ENCODE data around the gene HERC3. TPM values are rescaled to one million over a fixed set of nuclear protein-coding genes. Genes with fewer than 3 reads are reported as not detected.

Gene HERC3
- total and polyA plus RNA-seq, 2 experiments from 2014 or later = 2.2 to 2.4 TPM

DNA sequence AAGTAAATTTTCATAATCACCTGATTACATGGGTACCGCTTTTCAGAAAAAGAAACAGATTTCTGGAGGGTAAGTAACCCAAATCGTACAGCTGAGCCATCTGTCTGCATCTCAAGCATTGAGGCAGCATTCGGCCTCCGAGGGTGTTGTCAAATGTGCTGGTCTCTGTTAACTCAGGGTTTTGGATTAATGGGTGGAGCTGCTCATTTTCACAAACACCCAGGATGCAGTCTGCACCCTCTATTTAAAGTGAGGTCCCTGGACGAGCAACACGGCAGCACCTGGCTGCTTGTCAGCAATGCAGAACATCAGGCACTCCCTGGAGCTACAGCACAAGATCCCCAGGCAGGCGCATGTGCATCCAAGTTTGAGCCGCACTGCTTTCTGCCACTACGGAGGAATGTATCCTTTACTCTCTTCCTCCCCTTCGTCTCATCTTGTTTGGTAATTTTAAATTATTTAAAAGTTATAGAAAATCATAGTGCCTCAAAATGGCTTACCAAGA is 130.0 kb downstream of the HERC3 start:
- no peak overlapping the region for H3K4me2 ChIP-seq
- 0 out of 2 replicates have a peak, but pooled peaks cover 3% of the 10 kb centered on the region for H3K9me2 ChIP-seq (ENCODE audit: insufficient read depth)
- TF ChIP-seq, protein P1, sequence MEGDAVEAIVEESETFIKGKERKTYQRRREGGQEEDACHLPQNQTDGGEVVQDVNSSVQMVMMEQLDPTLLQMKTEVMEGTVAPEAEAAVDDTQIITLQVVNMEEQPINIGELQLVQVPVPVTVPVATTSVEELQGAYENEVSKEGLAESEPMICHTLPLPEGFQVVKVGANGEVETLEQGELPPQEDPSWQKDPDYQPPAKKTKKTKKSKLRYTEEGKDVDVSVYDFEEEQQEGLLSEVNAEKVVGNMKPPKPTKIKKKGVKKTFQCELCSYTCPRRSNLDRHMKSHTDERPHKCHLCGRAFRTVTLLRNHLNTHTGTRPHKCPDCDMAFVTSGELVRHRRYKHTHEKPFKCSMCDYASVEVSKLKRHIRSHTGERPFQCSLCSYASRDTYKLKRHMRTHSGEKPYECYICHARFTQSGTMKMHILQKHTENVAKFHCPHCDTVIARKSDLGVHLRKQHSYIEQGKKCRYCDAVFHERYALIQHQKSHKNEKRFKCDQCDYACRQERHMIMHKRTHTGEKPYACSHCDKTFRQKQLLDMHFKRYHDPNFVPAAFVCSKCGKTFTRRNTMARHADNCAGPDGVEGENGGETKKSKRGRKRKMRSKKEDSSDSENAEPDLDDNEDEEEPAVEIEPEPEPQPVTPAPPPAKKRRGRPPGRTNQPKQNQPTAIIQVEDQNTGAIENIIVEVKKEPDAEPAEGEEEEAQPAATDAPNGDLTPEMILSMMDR (conservative IDR thresholded peaks at IDR 0.05; ENCODE audit: low read depth in 2 of 2) = no peak
- TF ChIP-seq ETS1 (IDR thresholded peaks at IDR 0.05) (no peak), NANOG (IDR thresholded peaks at IDR 0.05; ENCODE audit: borderline replicate concordance) (no peak), EZH2phosphoT487 (IDR thresholded peaks at IDR 0.05; ENCODE audit: unreplicated experiment) (no peak), POLR2AphosphoS5 (IDR thresholded peaks at IDR 0.05; ENCODE audit: low read depth) (no peak), ZNF114 (CRISPR knock-in tag; IDR thresholded peaks at IDR 0.05) (no peak), EZH2 (IDR thresholded peaks at IDR 0.05; ENCODE audit: low read depth, unreplicated experiment) (no peak), JUNB (IDR thresholded peaks at IDR 0.05; ENCODE audit: unreplicated experiment) (no peak), CREB1 (CRISPR knock-in tag; IDR thresholded peaks at IDR 0.05; ENCODE audit: low read depth) (no peak), STAT1 (IDR thresholded peaks at IDR 0.05; ENCODE audit: unreplicated experiment) (no peak), ZNF331 (CRISPR knock-in tag; IDR thresholded peaks at IDR 0.05; ENCODE audit: low read depth) (no peak), ZNF462 (CRISPR knock-in tag; IDR thresholded peaks at IDR 0.05) (no peak)
- TF ChIP-seq, protein P2, sequence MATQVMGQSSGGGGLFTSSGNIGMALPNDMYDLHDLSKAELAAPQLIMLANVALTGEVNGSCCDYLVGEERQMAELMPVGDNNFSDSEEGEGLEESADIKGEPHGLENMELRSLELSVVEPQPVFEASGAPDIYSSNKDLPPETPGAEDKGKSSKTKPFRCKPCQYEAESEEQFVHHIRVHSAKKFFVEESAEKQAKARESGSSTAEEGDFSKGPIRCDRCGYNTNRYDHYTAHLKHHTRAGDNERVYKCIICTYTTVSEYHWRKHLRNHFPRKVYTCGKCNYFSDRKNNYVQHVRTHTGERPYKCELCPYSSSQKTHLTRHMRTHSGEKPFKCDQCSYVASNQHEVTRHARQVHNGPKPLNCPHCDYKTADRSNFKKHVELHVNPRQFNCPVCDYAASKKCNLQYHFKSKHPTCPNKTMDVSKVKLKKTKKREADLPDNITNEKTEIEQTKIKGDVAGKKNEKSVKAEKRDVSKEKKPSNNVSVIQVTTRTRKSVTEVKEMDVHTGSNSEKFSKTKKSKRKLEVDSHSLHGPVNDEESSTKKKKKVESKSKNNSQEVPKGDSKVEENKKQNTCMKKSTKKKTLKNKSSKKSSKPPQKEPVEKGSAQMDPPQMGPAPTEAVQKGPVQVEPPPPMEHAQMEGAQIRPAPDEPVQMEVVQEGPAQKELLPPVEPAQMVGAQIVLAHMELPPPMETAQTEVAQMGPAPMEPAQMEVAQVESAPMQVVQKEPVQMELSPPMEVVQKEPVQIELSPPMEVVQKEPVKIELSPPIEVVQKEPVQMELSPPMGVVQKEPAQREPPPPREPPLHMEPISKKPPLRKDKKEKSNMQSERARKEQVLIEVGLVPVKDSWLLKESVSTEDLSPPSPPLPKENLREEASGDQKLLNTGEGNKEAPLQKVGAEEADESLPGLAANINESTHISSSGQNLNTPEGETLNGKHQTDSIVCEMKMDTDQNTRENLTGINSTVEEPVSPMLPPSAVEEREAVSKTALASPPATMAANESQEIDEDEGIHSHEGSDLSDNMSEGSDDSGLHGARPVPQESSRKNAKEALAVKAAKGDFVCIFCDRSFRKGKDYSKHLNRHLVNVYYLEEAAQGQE (IDR thresholded peaks at IDR 0.05; ENCODE audit: unreplicated experiment) = no peak
- Mint-ChIP-seq H3K4me1 (peaks cover 12% of the 10 kb centered on the region; the same call in 2 of the 3 replicates), H3K36me3 (ENCODE audit: low read depth) (peaks cover 12% of the 10 kb centered on the region), H3K4me3 (no peak overlapping the region), H3K27ac (no peak overlapping the region), H3K9me3 (peaks cover 13% of the 10 kb centered on the region), H3K27me3 (ENCODE audit: insufficient read depth, low read depth, poor library complexity) (peaks cover 6% of the 10 kb centered on the region)
- H3F3A ChIP-seq (replicated peaks; ENCODE audit: low read depth) = no peaks in the 10 kb centered on the region
- no peaks in the 10 kb centered on the region for H3K4me1 ChIP-seq (ENCODE audit: insufficient read depth)
- no peak overlapping the region for H2AFZ ChIP-seq
- no peaks in the 10 kb centered on the region for H4K20me1 ChIP-seq (replicated peaks; ENCODE audit: insufficient read depth)
- H3K27me3 ChIP-seq (ENCODE audit: insufficient read depth) = no peaks in the 10 kb centered on the region
- H3K4me3 ChIP-seq = no peak overlapping the region
- DNase-seq (ENCODE audit: low spot score) (no peak), ATAC-seq (no peak)
- 0 out of 2 replicates have a peak, but pooled peaks cover 1% of the 10 kb centered on the region for H3K36me3 ChIP-seq (ENCODE audit: insufficient read depth)
- no peaks in the 10 kb centered on the region for H3K79me2 ChIP-seq (replicated peaks; ENCODE audit: insufficient read depth)
- no peak overlapping the region for H3K27ac ChIP-seq (ENCODE audit: low read depth)
